CD4-positive, alpha-beta T cell treated with Interleukin-1 beta for 1 hour (primary cell): ENCODE results near the gene TOB2.

ENCODE experiments used
- DNase-seq, 2 donors: peaks; one replicate each; pipeline ENCODE4 v3.0.0-alpha.2; 2020 to 2022

The TOB2 gene

GRCh38 chr22:41446639-41447434 is at the start of gene TOB2:
TOB2 (minus strand) TSS chr22:41446801; CDS start chr22:41437345, 9,456 bp downstream.
- DNase-seq, result peak; percentile 94 to 95

GRCh38 chr22:41491374-41492100 is 44.9 kb upstream of the TOB2 start:
- DNase-seq, result no peak

- DNase-seq, result no peak
Measured at GRCh38 chr22:41488596-41489385, 42.2 kb upstream of the TOB2 start.

- no peak for DNase-seq
Measured at GRCh38 chr22:41488076-41488475, 41.5 kb upstream of the TOB2 start.

- no peak for DNase-seq
Measured at GRCh38 chr22:41487037-41487935, 40.7 kb upstream of the TOB2 start.

GRCh38 chr22:41485033-41485432 is 38.4 kb upstream of the TOB2 start:
- DNase-seq, result no peak

GRCh38 chr22:41482319-41482935 is 35.8 kb upstream of the TOB2 start:
- no peak for DNase-seq

GRCh38 chr22:41481925-41482318 is 35.3 kb upstream of the TOB2 start:
- no peak for DNase-seq

GRCh38 chr22:41481131-41481830 is 34.7 kb upstream of the TOB2 start:
- DNase-seq, result no peak

- no peak for DNase-seq
Measured at GRCh38 chr22:41480397-41480735, 33.8 kb upstream of the TOB2 start.

GRCh38 chr22:41479671-41480396 is 33.2 kb upstream of the TOB2 start:
- no peak for DNase-seq

- DNase-seq, result no peak
Measured at GRCh38 chr22:41478891-41479521, 32.4 kb upstream of the TOB2 start.

GRCh38 chr22:41478473-41478872 is 31.9 kb upstream of the TOB2 start:
- DNase-seq, result no peak

GRCh38 chr22:41474872-41475451 is 28.4 kb upstream of the TOB2 start:
- DNase-seq, result no peak

- no peak for DNase-seq
Measured at GRCh38 chr22:41471568-41471967, 25.0 kb upstream of the TOB2 start.

GRCh38 chr22:41470886-41471285 is 24.3 kb upstream of the TOB2 start:
- DNase-seq, result no peak

GRCh38 chr22:41469218-41469851 is 22.7 kb upstream of the TOB2 start:
- peak; percentile 22 to 44 for DNase-seq

GRCh38 chr22:41468381-41469217 is 22.0 kb upstream of the TOB2 start, which contains the start of the genes ACO2 and PHF5A:
ACO2 (plus strand) TSS chr22:41469117; CDS start chr22:41469147, 30 bp downstream.
PHF5A (minus strand) TSS chr22:41468692; CDS start chr22:41468653, 39 bp downstream.
- peak; percentile 96 to 98 for DNase-seq
